CD4-positive, alpha-beta T cell (primary cell): ENCODE data around the gene TBC1D22A. TPM values are rescaled to one million over a fixed set of nuclear protein-coding genes. Genes with fewer than 3 reads are reported as not detected.

Experiments used
- ATAC-seq: fragments of 200-7000 bp; cut with Tn5 transposase; one replicate; pipeline ENCODE4 v1.10.0; 2022; ENCODE audit warnings: mild to moderate bottlenecking; ENCODE audit not compliant: poor library complexity
- CTCF ChIA-PET: fragments of 350-600 bp; sonication (Branson Sonifier 250); formaldehyde crosslinking; loops from one replicate; lab custom pipeline; 2021; ENCODE audit warnings: antibody characterized with exemption, inconsistent platforms; lab: Charles Lee
- POLR2A ChIA-PET: fragments of 350-600 bp; sonication (Branson Sonifier 250); formaldehyde crosslinking; loops from one replicate; lab custom pipeline; 2021; ENCODE audit warnings: antibody characterized with exemption, inconsistent platforms; lab: Charles Lee
- DNase-seq, 14 experiments: peaks; one replicate each; pipeline ENCODE4 v3.0.0-alpha.2; 2013 to 2020; ENCODE audit warnings: mixed read lengths in 2 of 14
- H3K27ac ChIP-seq, 2 donors: one replicate each; pipeline versions ENCODE4 v1.5.1 to v1.7.0; 2013; ENCODE audit warnings: low read length in 2 of 2, low read depth in 1 of 2, mild to moderate bottlenecking in 1 of 2
- H3K27me3 ChIP-seq, 2 experiments: 1 replicate in 1 of 2; 2 replicates in 1 of 2; pipeline versions ENCODE4 v1.6.1 to v1.7.0; 2013; ENCODE audit warnings: low read length in 2 of 2, control low read depth in 1 of 2, mild to moderate bottlenecking in 1 of 2, moderate library complexity in 1 of 2; ENCODE audit not compliant: insufficient read depth in 2 of 2, control insufficient read depth in 1 of 2
- H3K36me3 ChIP-seq: one replicate; pipeline ENCODE4 v1.6.1; 2013; ENCODE audit warnings: low read length, control low read depth; ENCODE audit not compliant: insufficient read depth
- H3K4me1 ChIP-seq: one replicate; pipeline ENCODE4 v1.6.1; 2013; ENCODE audit warnings: low read length, control low read depth; ENCODE audit not compliant: insufficient read depth
- H3K4me3 ChIP-seq: one replicate; pipeline ENCODE4 v1.5.1; 2013; ENCODE audit warnings: mild to moderate bottlenecking, low read length, moderate library complexity
- H3K9me3 ChIP-seq, 2 experiments: 1 replicate in 1 of 2; 2 replicates in 1 of 2; pipeline versions ENCODE4 v1.6.1 to v1.7.0; 2013; ENCODE audit warnings: low read length in 2 of 2, mild to moderate bottlenecking in 2 of 2, control low read depth in 1 of 2, moderate library complexity in 1 of 2; ENCODE audit not compliant: control insufficient read depth in 1 of 2, insufficient read depth in 1 of 2
- H3K27ac Mint-ChIP-seq: one replicate; pipeline ENCODE4 v1.8.0; 2020; ENCODE audit warnings: mixed read lengths
- H3K27me3 Mint-ChIP-seq: one replicate; pipeline ENCODE4 v1.8.0; 2021; ENCODE audit warnings: mixed read lengths
- H3K36me3 Mint-ChIP-seq: one replicate; pipeline ENCODE4 v1.8.0; 2021; ENCODE audit warnings: low read depth, mixed read lengths
- H3K4me1 Mint-ChIP-seq: one replicate; pipeline ENCODE4 v1.8.0; 2021; ENCODE audit warnings: low read depth, mixed read lengths
- H3K4me3 Mint-ChIP-seq: one replicate; pipeline ENCODE4 v1.8.0; 2020; ENCODE audit warnings: mild to moderate bottlenecking, mixed read lengths
- H3K9me3 Mint-ChIP-seq: one replicate; pipeline ENCODE4 v1.8.0; 2020; ENCODE audit warnings: mixed read lengths
- intact Hi-C, 2 experiments: fragments of 100-400 bp; cut with DNase I in 1 of 2; cut with micrococcal nuclease in 1 of 2; formaldehyde crosslinking; loops; one replicate each; pipeline versions ENCODE4 v1.15.1 to v1.9.0; 2023 to 2025; cut with DNase I, micrococcal nuclease
- total RNA-seq, 174 experiments: library from RNA in 2 of 174; stranded (reverse) in 2 of 174; gene quantifications; one replicate each; pipeline ENCODE4 v1.2.3 and lab custom pipeline; 2021 to 2026
- TF ChIP-seq, protein P1 (sequence below): fragments of 200-600 bp; IDR thresholded peaks from one replicate; pipeline ENCODE4 v1.8.0; 2022; ENCODE audit warnings: antibody characterized with exemption, mild to moderate bottlenecking

Gene TBC1D22A
- total RNA-seq, 2 experiments from 2014 or later, result 27.1 to 31.7 TPM

DNA sequence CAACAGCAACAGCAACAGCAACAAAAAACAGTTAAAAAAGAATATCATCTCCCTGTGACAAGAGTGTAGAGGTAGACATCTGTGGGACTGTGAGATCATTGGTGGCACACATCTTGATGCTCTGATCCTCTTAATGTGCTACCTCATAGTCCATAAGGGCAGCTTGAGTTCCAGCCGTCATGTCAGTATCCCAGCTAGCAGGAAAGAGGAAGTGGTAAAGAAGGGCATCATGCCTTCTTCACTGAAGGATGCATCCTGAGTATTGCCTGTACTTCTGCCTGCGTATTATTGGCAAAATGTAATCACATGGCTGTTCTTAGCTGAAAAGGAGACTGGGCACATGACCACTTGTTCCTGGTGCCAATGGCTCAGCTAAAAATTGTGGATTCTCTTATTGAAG lies 314.3 kb downstream of the TBC1D22A start:
- Mint-ChIP-seq H3K4me3 (no peak overlapping the region), H3K36me3 (peaks cover 56% of the 10 kb centered on the region), H3K27ac (no peak overlapping the region), H3K9me3 (peaks cover 7% of the 10 kb centered on the region), H3K4me1 (no peaks in the 10 kb centered on the region), H3K27me3 (no peaks in the 10 kb centered on the region)
- ATAC-seq (no peak), DNase-seq (no peak)
- no peak overlapping the region for H3K27ac ChIP-seq
- no peak overlapping the region for H3K4me3 ChIP-seq
- ChIA-PET CTCF (no interaction called here), POLR2A (no interaction called here)
- peaks cover 3 to 33% of the 10 kb centered on the region in 2 experiments for H3K9me3 ChIP-seq
- H3K4me1 ChIP-seq, result no peaks in the 10 kb centered on the region
- peaks cover 3% of the 10 kb centered on the region for H3K36me3 ChIP-seq
- TF ChIP-seq, protein P1, sequence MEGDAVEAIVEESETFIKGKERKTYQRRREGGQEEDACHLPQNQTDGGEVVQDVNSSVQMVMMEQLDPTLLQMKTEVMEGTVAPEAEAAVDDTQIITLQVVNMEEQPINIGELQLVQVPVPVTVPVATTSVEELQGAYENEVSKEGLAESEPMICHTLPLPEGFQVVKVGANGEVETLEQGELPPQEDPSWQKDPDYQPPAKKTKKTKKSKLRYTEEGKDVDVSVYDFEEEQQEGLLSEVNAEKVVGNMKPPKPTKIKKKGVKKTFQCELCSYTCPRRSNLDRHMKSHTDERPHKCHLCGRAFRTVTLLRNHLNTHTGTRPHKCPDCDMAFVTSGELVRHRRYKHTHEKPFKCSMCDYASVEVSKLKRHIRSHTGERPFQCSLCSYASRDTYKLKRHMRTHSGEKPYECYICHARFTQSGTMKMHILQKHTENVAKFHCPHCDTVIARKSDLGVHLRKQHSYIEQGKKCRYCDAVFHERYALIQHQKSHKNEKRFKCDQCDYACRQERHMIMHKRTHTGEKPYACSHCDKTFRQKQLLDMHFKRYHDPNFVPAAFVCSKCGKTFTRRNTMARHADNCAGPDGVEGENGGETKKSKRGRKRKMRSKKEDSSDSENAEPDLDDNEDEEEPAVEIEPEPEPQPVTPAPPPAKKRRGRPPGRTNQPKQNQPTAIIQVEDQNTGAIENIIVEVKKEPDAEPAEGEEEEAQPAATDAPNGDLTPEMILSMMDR, result no peak
- intact Hi-C loops, result no loop called here
- H3K27me3 ChIP-seq, result no peaks in the 10 kb centered on the region

DNA sequence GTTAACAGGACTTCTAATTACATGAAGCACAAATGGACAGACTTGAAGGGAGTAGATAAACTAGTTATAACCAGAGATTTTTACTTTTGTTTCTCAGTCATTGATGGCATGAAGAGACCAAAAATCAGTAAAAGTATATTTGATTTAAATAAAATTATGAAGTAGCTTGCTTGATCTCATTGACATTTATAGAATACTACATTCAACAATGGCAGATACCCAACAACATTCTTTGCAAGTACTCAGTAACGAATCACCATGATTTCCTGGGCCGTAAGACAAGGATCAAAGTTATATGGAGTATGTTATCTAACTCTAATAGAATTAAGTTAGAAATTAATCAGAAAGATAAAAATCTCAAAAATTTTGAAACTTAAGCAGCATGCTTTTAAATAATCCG lies 317.6 kb downstream of the TBC1D22A start:
- no peak overlapping the region for H3K4me3 ChIP-seq
- TF ChIP-seq, protein P1, result no peak
- no peaks in the 10 kb centered on the region for H3K27me3 ChIP-seq
- DNase-seq, result no peak
- no peaks in the 10 kb centered on the region for H3K27me3 Mint-ChIP-seq
- H3K4me3 Mint-ChIP-seq, result no peak overlapping the region
- ChIA-PET CTCF (no interaction called here), POLR2A (no interaction called here)
- H3K36me3 ChIP-seq, result no peaks in the 10 kb centered on the region
- intact Hi-C loops, result no loop called here
- H3K9me3 ChIP-seq, result peaks cover 3 to 4% of the 10 kb centered on the region in 2 experiments
- H3K36me3 Mint-ChIP-seq, result peaks cover 31% of the 10 kb centered on the region
- H3K4me1 ChIP-seq, result no peaks in the 10 kb centered on the region
- H3K27ac ChIP-seq, result no peak overlapping the region
- no peaks in the 10 kb centered on the region for H3K4me1 Mint-ChIP-seq
- H3K27ac Mint-ChIP-seq, result no peak overlapping the region
- H3K9me3 Mint-ChIP-seq, result peaks cover 2% of the 10 kb centered on the region
- ATAC-seq, result no peak

DNA sequence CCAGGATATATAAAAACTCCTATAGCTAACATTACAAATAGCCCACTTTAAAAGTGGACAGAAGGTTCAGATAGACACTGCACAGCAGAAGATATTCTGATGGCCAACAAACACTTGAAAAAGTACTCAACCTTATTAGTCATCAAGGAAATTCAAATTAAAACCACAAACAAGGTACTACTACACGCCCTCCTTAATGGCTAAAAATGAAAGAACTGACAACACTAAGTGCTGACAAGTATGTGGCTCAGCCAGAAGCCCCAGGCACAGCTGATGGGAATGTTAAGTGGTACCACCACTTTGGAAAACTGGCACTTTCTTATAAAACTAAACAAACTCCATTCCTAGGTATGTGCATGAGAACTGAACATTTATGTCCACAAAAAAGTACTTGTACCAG lies 320.1 kb downstream of the TBC1D22A start:
- CTCF ChIA-PET, result no interaction called here
- Mint-ChIP-seq H3K4me1 (peaks cover 10% of the 10 kb centered on the region), H3K27ac (no peak overlapping the region), H3K27me3 (no peaks in the 10 kb centered on the region), H3K36me3 (peaks cover 14% of the 10 kb centered on the region), H3K9me3 (peaks cover 2% of the 10 kb centered on the region), H3K4me3 (no peak overlapping the region)
- Histone ChIP-seq H3K27ac (no peak overlapping the region), H3K36me3 (no peaks in the 10 kb centered on the region), H3K4me3 (no peak overlapping the region), H3K4me1 (no peaks in the 10 kb centered on the region), H3K9me3 (no peaks in the 10 kb centered on the region), H3K27me3 (no peaks in the 10 kb centered on the region)
- intact Hi-C loops, result no loop called here
- POLR2A ChIA-PET, result no interaction called here
- TF ChIP-seq, protein P1, result no peak
- DNase-seq, result no peak
- no peak for ATAC-seq
